WTC11 (cell line): ENCODE measurements around the gene LRMDA. TPM values are rescaled to one million over a fixed set of nuclear protein-coding genes. Genes with fewer than 3 reads are reported as not detected.

ENCODE experiments used
- ATAC-seq: fragments of 200-7000 bp; cut with Tn5 transposase; 2 replicates; pipeline ENCODE4 v1.10.0; 2021; ENCODE audit warnings: mild to moderate bottlenecking, moderate library complexity
- CTCF ChIA-PET: fragments of 300-600 bp; sonication (Branson Sonifier 250); formaldehyde crosslinking; loops from one replicate; lab custom pipeline; 2021; ENCODE audit warnings: antibody characterized with exemption; lab: Charles Lee
- POLR2A ChIA-PET: fragments of 350-600 bp; sonication (Branson Sonifier 250); formaldehyde crosslinking; loops from one replicate; lab custom pipeline; 2021; ENCODE audit warnings: antibody characterized with exemption; lab: Charles Lee
- DNase-seq: peaks from one replicate; pipeline ENCODE4 v3.0.0; 2021; ENCODE audit warnings: low spot score
- H3K27ac Mint-ChIP-seq: 2 replicates; pipeline ENCODE4 v1.8.0; 2021; ENCODE audit warnings: mixed read lengths
- H3K27me3 Mint-ChIP-seq: 2 replicates; pipeline ENCODE4 v1.8.0; 2021; ENCODE audit warnings: low read depth, mild to moderate bottlenecking, moderate library complexity, mixed read lengths
- H3K36me3 Mint-ChIP-seq: 2 replicates; pipeline ENCODE4 v1.8.0; 2021; ENCODE audit warnings: mixed read lengths
- H3K4me1 Mint-ChIP-seq: 2 replicates; pipeline ENCODE4 v1.8.0; 2022; ENCODE audit warnings: mixed read lengths
- H3K4me3 Mint-ChIP-seq: 2 replicates; pipeline ENCODE4 v1.8.0; 2021; ENCODE audit warnings: mild to moderate bottlenecking, moderate library complexity, mixed read lengths
- H3K9me3 Mint-ChIP-seq: 2 replicates; pipeline ENCODE4 v1.8.0; 2021; ENCODE audit warnings: mixed read lengths
- AFF4 ChIP-seq: sonication (generic); formaldehyde crosslinking; IDR thresholded peaks from 2 replicates; pipeline ENCODE4 v1.8.1; 2023; ENCODE audit warnings: mild to moderate bottlenecking, missing genetic modification reagents, borderline replicate concordance
- ARID4B ChIP-seq: sonication (generic); formaldehyde crosslinking; IDR thresholded peaks from 2 replicates; pipeline ENCODE4 v1.8.0; 2023; ENCODE audit warnings: missing genetic modification reagents, mild to moderate bottlenecking, borderline replicate concordance
- CTCF ChIP-seq: fragments of 200-600 bp; IDR thresholded peaks from 2 replicates; pipeline ENCODE4 v1.8.0; 2022; ENCODE audit warnings: antibody characterized with exemption
- GTF2I ChIP-seq: fragments of 250-450 bp; sonication (Bioruptor Pico); conservative IDR thresholded peaks from 2 replicates; pipeline ENCODE4 v1.4.0; 2021; ENCODE audit warnings: mild to moderate bottlenecking
- IRF1 ChIP-seq: sonication (generic); formaldehyde crosslinking; IDR thresholded peaks from 2 replicates; pipeline ENCODE4 v1.8.0; 2023; ENCODE audit warnings: missing genetic modification reagents
- JAZF1 ChIP-seq: fragments of 250-450 bp; sonication (Bioruptor Pico); IDR thresholded peaks from 2 replicates; pipeline ENCODE4 v1.9.0; 2021; ENCODE audit warnings: moderate library complexity, mild to moderate bottlenecking, inconsistent platforms
- MYBL2 ChIP-seq: sonication (generic); formaldehyde crosslinking; IDR thresholded peaks from 2 replicates; pipeline ENCODE4 v1.8.1; 2023; ENCODE audit warnings: mild to moderate bottlenecking, moderate library complexity, missing genetic modification reagents
- NR1H2 ChIP-seq: sonication (generic); formaldehyde crosslinking; IDR thresholded peaks from 2 replicates; pipeline ENCODE4 v1.9.0; 2021; ENCODE audit warnings: mild to moderate bottlenecking, moderate library complexity, missing genetic modification reagents
- OVOL2 ChIP-seq: fragments of 250-450 bp; sonication (Bioruptor Pico); IDR thresholded peaks from 2 replicates; pipeline ENCODE4 v1.9.0; 2021; ENCODE audit warnings: mild to moderate bottlenecking, borderline replicate concordance
- SMAD3 ChIP-seq: sonication (generic); formaldehyde crosslinking; IDR thresholded peaks from 2 replicates; pipeline ENCODE4 v1.8.0; 2022; ENCODE audit warnings: missing genetic modification reagents, mild to moderate bottlenecking, borderline replicate concordance
- SP1 ChIP-seq: sonication (generic); formaldehyde crosslinking; conservative IDR thresholded peaks from 2 replicates; pipeline ENCODE4 v1.8.1; 2022; ENCODE audit warnings: missing genetic modification reagents
- TP53 ChIP-seq: sonication (generic); formaldehyde crosslinking; IDR thresholded peaks from 2 replicates; pipeline ENCODE4 v1.8.1; 2023; ENCODE audit warnings: mild to moderate bottlenecking, missing genetic modification reagents
- ZBTB21 ChIP-seq: sonication (generic); formaldehyde crosslinking; IDR thresholded peaks from 2 replicates; pipeline ENCODE4 v1.8.1; 2023; ENCODE audit warnings: mild to moderate bottlenecking, missing genetic modification reagents, borderline replicate concordance
- ZMAT4 ChIP-seq: fragments of 250-450 bp; sonication (Bioruptor Pico); IDR thresholded peaks from 2 replicates; pipeline ENCODE4 v1.9.0; 2021; ENCODE audit warnings: mild to moderate bottlenecking
- ZNF232 ChIP-seq: sonication (generic); formaldehyde crosslinking; IDR thresholded peaks from 2 replicates; pipeline ENCODE4 v1.8.0; 2022; ENCODE audit warnings: mild to moderate bottlenecking, missing genetic modification reagents
- ZNF671 ChIP-seq: fragments of 250-450 bp; sonication (Bioruptor Pico); IDR thresholded peaks from 2 replicates; pipeline ENCODE4 v1.8.0; 2021; ENCODE audit warnings: mild to moderate bottlenecking
- total RNA-seq: library from RNA; stranded (reverse); gene quantifications from 3 replicates; pipeline ENCODE4 v1.2.3, GENCODE V29; 2021
- TF ChIP-seq, protein P1 (sequence below): fragments of 250-450 bp; sonication (Bioruptor Pico); IDR thresholded peaks from 2 replicates; pipeline ENCODE4 v1.9.0; 2021; ENCODE audit warnings: mild to moderate bottlenecking
- TF ChIP-seq, protein P2 (sequence below): sonication (generic); formaldehyde crosslinking; IDR thresholded peaks from 2 replicates; pipeline ENCODE4 v1.8.1; 2023; ENCODE audit warnings: mild to moderate bottlenecking, moderate library complexity, missing genetic modification reagents
- TF ChIP-seq, protein P3 (sequence below): sonication (generic); formaldehyde crosslinking; conservative IDR thresholded peaks from 2 replicates; pipeline ENCODE4 v1.8.1; 2022; ENCODE audit warnings: mild to moderate bottlenecking, missing genetic modification reagents

LRMDA gene
- total RNA-seq, 1 experiment from 2014 or later: 0.92 TPM

DNA sequence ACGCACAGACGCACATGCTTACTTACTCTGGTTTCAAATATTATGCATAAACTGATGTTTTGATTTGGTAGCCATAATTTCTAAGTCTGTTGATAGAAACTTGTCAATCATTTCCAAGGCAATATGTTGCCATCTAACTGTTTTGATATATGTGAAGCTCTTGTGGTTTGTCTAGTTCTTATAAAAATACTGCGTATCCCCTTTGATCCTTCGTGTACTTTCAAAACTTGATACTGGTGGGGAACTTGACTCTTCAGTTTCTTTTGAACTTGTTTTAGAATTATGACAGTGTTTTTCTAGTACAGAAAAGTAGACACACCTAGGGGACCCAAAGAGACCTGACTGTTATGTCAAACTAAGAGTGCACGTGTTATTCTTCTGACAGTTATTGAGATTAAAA is 708.0 kb downstream of the LRMDA start:
- H3K9me3 Mint-ChIP-seq: no peaks in the 10 kb centered on the region

GRCh38 chr10:76141376-76141775 is 710.0 kb downstream of the LRMDA start:
- Mint-ChIP-seq H3K27me3 (peaks cover 4% of the 10 kb centered on the region), H3K27ac (no peak overlapping the region), H3K36me3 (peaks cover 11% of the 10 kb centered on the region)
- ChIA-PET POLR2A (no interaction called here), CTCF (no interaction called here)
- ATAC-seq (no peak), DNase-seq (no peak)
- TF ChIP-seq ARID4B (no peak), SMAD3 (CRISPR knock-in tag) (no peak), MYBL2 (no peak), ZNF232 (no peak), JAZF1 (CRISPR knock-in tag) (no peak), ZNF671 (CRISPR knock-in tag) (no peak), CTCF (no peak), IRF1 (CRISPR knock-in tag) (no peak), ZMAT4 (CRISPR knock-in tag) (no peak), OVOL2 (CRISPR knock-in tag) (no peak), TP53 (CRISPR knock-in tag) (no peak), AFF4 (CRISPR knock-in tag) (no peak), ZBTB21 (CRISPR knock-in tag) (no peak), NR1H2 (CRISPR knock-in tag) (no peak)
- TF ChIP-seq, protein P1, sequence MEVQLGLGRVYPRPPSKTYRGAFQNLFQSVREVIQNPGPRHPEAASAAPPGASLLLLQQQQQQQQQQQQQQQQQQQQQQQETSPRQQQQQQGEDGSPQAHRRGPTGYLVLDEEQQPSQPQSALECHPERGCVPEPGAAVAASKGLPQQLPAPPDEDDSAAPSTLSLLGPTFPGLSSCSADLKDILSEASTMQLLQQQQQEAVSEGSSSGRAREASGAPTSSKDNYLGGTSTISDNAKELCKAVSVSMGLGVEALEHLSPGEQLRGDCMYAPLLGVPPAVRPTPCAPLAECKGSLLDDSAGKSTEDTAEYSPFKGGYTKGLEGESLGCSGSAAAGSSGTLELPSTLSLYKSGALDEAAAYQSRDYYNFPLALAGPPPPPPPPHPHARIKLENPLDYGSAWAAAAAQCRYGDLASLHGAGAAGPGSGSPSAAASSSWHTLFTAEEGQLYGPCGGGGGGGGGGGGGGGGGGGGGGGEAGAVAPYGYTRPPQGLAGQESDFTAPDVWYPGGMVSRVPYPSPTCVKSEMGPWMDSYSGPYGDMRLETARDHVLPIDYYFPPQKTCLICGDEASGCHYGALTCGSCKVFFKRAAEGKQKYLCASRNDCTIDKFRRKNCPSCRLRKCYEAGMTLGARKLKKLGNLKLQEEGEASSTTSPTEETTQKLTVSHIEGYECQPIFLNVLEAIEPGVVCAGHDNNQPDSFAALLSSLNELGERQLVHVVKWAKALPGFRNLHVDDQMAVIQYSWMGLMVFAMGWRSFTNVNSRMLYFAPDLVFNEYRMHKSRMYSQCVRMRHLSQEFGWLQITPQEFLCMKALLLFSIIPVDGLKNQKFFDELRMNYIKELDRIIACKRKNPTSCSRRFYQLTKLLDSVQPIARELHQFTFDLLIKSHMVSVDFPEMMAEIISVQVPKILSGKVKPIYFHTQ (CRISPR knock-in tag): no peak
- TF ChIP-seq, protein P2, sequence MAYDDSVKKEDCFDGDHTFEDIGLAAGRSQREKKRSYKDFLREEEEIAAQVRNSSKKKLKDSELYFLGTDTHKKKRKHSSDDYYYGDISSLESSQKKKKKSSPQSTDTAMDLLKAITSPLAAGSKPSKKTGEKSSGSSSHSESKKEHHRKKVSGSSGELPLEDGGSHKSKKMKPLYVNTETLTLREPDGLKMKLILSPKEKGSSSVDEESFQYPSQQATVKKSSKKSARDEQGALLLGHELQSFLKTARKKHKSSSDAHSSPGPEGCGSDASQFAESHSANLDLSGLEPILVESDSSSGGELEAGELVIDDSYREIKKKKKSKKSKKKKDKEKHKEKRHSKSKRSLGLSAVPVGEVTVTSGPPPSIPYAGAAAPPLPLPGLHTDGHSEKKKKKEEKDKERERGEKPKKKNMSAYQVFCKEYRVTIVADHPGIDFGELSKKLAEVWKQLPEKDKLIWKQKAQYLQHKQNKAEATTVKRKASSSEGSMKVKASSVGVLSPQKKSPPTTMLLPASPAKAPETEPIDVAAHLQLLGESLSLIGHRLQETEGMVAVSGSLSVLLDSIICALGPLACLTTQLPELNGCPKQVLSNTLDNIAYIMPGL: no peak
- TF ChIP-seq, all 79 proteins: peak for 0
- Mint-ChIP-seq H3K9me3 (peaks cover 9% of the 10 kb centered on the region), H3K4me1 (0 out of 2 replicates have a peak, but pooled peaks cover 3% of the 10 kb centered on the region), H3K4me3 (no peak overlapping the region)

More for the DNA sequence above, 708.0 kb downstream of the LRMDA start:
- Mint-ChIP-seq H3K4me3 (no peak overlapping the region), H3K27me3 (peaks cover 4% of the 10 kb centered on the region), H3K4me1 (0 out of 2 replicates have a peak, but pooled peaks cover 3% of the 10 kb centered on the region), H3K27ac (no peak overlapping the region), H3K36me3 (no peaks in the 10 kb centered on the region)
- TF ChIP-seq SP1 (no peak), GTF2I (no peak)
- TF ChIP-seq, protein P3, sequence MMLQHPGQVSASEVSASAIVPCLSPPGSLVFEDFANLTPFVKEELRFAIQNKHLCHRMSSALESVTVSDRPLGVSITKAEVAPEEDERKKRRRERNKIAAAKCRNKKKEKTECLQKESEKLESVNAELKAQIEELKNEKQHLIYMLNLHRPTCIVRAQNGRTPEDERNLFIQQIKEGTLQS (CRISPR knock-in tag): no peak
- ATAC-seq (no peak), DNase-seq (no peak)
- CTCF ChIA-PET: no interaction called here
- POLR2A ChIA-PET: interaction anchor here (1.1 kb wide), 1 partner anchor 11 kb away, joined by 3 read pairs; no protein-coding TSS in a partner anchor
